Vagina (tissue), 2 donors: ENCODE data around the gene ITLN1. TPM values are rescaled to one million over a fixed set of nuclear protein-coding genes. Genes with fewer than 3 reads are reported as not detected.
"Not testable (repeated sequence)": the region's sequence is repeated elsewhere in the genome, so short reads cannot be mapped to it uniquely, and the experiment has no call there.

ENCODE experiments used
- DNase-seq, 2 donors: peaks; one replicate each; pipeline ENCODE4 v3.0.0-alpha.2; 2017; ENCODE audit errors: extremely low spot score in 2 of 2
- H3K27ac ChIP-seq: fragments of 200-600 bp; sonication (generic); one replicate; pipeline ENCODE4 v1.5.1; 2019
- H3K27me3 ChIP-seq: fragments of 200-600 bp; sonication (generic); one replicate; pipeline ENCODE4 v1.5.1; 2019
- H3K36me3 ChIP-seq, 2 donors: fragments of 200-600 bp; sonication (generic); one replicate each; pipeline ENCODE4 v1.5.1; 2017 to 2019
- H3K4me1 ChIP-seq: fragments of 200-600 bp; sonication (generic); one replicate; pipeline ENCODE4 v1.5.1; 2019
- H3K4me3 ChIP-seq, 2 donors: fragments of 200-600 bp; sonication (generic); 1 replicate in 1 of 2; 2 replicates in 1 of 2; pipeline ENCODE4 v1.5.1; 2016 to 2019
- H3K9me3 ChIP-seq: fragments of 200-600 bp; sonication (generic); one replicate; pipeline ENCODE4 v1.5.1; 2019
- CTCF ChIP-seq, 3 experiments: fragments of 450-650 bp in 2 of 3; fragments of 200-600 bp in 1 of 3; sonication (generic) in 1 of 3; IDR thresholded peaks; one replicate each; pipeline ENCODE4 v1.5.1; 2017 to 2019; ENCODE audit warnings: antibody characterized with exemption in 3 of 3, mild to moderate bottlenecking in 2 of 3, moderate library complexity in 2 of 3
- POLR2A ChIP-seq, 2 donors: fragments of 450-650 bp; IDR thresholded peaks; one replicate each; pipeline ENCODE4 v1.6.1; 2017; ENCODE audit warnings: antibody characterized with exemption in 2 of 2, mild to moderate bottlenecking in 2 of 2, moderate library complexity in 2 of 2
- POLR2AphosphoS5 ChIP-seq, 2 donors: sonication (generic); formaldehyde crosslinking; IDR thresholded peaks; one replicate each; pipeline ENCODE4 v1.9.0; 2017; ENCODE audit warnings: antibody characterized with exemption in 2 of 2, mild to moderate bottlenecking in 2 of 2, low read depth in 1 of 2; ENCODE audit not compliant: insufficient read depth in 1 of 2
- intact Hi-C: fragments of 100-400 bp; cut with DNase I; formaldehyde crosslinking; loops from one replicate; pipeline ENCODE4 v1.15.1; 2023
- total RNA-seq: library from RNA; depleted of rRNA; stranded (reverse); fragments of >200 nt; gene quantifications from one replicate; pipeline ENCODE4 v1.2.3, GENCODE V29; 2016

ITLN1 gene
- total RNA-seq, 1 donor from 2014 or later = 1.5 TPM

- Histone ChIP-seq H3K27me3 (no peaks in the 10 kb centered on the region), H3K4me1 (no peaks in the 10 kb centered on the region), H3K27ac (no peak overlapping the region), H3K36me3 (no peaks in the 10 kb centered on the region), H3K9me3 (no peaks in the 10 kb centered on the region), H3K4me3 (no peak overlapping the region)
- no peak for DNase-seq
- intact Hi-C loops = no loop called here
- TF ChIP-seq POLR2AphosphoS5 (IDR thresholded peaks at IDR 0.05; ENCODE audit: insufficient read depth in 1 of 2, low read depth in 1 of 2) = no peak
- no peak for TF ChIP-seq CTCF (IDR thresholded peaks at IDR 0.05)
- TF ChIP-seq POLR2A (IDR thresholded peaks at IDR 0.05) = no peak
These were observed 16.8 kb downstream of the ITLN1 start for GRCh38 chr1:160868141-160868540.

- H3K4me3 ChIP-seq, H3K4me1 ChIP-seq, H3K9me3 ChIP-seq, H3K27ac ChIP-seq, H3K27me3 ChIP-seq, DNase-seq, intact Hi-C loops, H3K36me3 ChIP-seq: not testable (repeated sequence)
These were observed 17.3 kb downstream of the ITLN1 start for GRCh38 chr1:160867651-160868050.

- no peaks in the 10 kb centered on the region for H3K36me3 ChIP-seq
- no peak overlapping the region for H3K4me3 ChIP-seq
- TF ChIP-seq POLR2A (IDR thresholded peaks at IDR 0.05) (no peak), POLR2AphosphoS5 (IDR thresholded peaks at IDR 0.05; ENCODE audit: insufficient read depth in 1 of 2, low read depth in 1 of 2) (no peak), CTCF (IDR thresholded peaks at IDR 0.05) (no peak)
- H3K27ac ChIP-seq = no peak overlapping the region
- DNase-seq = no peak
- H3K9me3 ChIP-seq = no peaks in the 10 kb centered on the region
- no peaks in the 10 kb centered on the region for H3K4me1 ChIP-seq
- intact Hi-C loops = no loop called here
- no peaks in the 10 kb centered on the region for H3K27me3 ChIP-seq
These were observed 18.2 kb downstream of the ITLN1 start for GRCh38 chr1:160866695-160867260.

GRCh38 chr1:160866001-160866694 is 18.8 kb downstream of the ITLN1 start:
- H3K27ac ChIP-seq = no peak overlapping the region
- TF ChIP-seq CTCF (IDR thresholded peaks at IDR 0.05) = no peak
- no peak for TF ChIP-seq POLR2AphosphoS5 (IDR thresholded peaks at IDR 0.05; ENCODE audit: insufficient read depth in 1 of 2, low read depth in 1 of 2)
- TF ChIP-seq POLR2A (IDR thresholded peaks at IDR 0.05) = no peak
- H3K4me1 ChIP-seq = no peaks in the 10 kb centered on the region
- intact Hi-C loops = no loop called here
- H3K27me3 ChIP-seq = no peaks in the 10 kb centered on the region
- peak in 1 of 2 donors; percentile 40 for DNase-seq
- no peak overlapping the region for H3K4me3 ChIP-seq
- H3K9me3 ChIP-seq = no peaks in the 10 kb centered on the region
- no peaks in the 10 kb centered on the region for H3K36me3 ChIP-seq

GRCh38 chr1:160865337-160865736 is 19.6 kb downstream of the ITLN1 start:
- peak in 1 of 2 donors; percentile 20 for DNase-seq
- H3K27me3 ChIP-seq = no peaks in the 10 kb centered on the region
- H3K27ac ChIP-seq = no peak overlapping the region
- intact Hi-C loops = no loop called here
- no peaks in the 10 kb centered on the region for H3K4me1 ChIP-seq
- H3K36me3 ChIP-seq = no peaks in the 10 kb centered on the region
- H3K9me3 ChIP-seq = no peaks in the 10 kb centered on the region
- no peak for TF ChIP-seq POLR2AphosphoS5 (IDR thresholded peaks at IDR 0.05; ENCODE audit: insufficient read depth in 1 of 2, low read depth in 1 of 2)
- TF ChIP-seq CTCF (IDR thresholded peaks at IDR 0.05) = no peak
- no peak for TF ChIP-seq POLR2A (IDR thresholded peaks at IDR 0.05)
- no peak overlapping the region for H3K4me3 ChIP-seq
